ENCODE data around the gene ITGB4.

The ITGB4 gene

GRCh38 chr17:75681289-75681688 lies 40.0 kb upstream of the ITGB4 start:
- no peak overlapping the region for H3K27ac ChIP-seq (replicated peaks)
- H3K27me3 ChIP-seq (ENCODE audit: insufficient read depth, poor library complexity, severe bottlenecking): no peaks in the 10 kb centered on the region
- DNase-seq (ENCODE audit: low read depth in 1 of 2, low spot score in 1 of 2): no peak
- no peak overlapping the region for H3K4me3 ChIP-seq (replicated peaks; ENCODE audit: insufficient read depth, low read length)
- TF ChIP-seq, protein P1, sequence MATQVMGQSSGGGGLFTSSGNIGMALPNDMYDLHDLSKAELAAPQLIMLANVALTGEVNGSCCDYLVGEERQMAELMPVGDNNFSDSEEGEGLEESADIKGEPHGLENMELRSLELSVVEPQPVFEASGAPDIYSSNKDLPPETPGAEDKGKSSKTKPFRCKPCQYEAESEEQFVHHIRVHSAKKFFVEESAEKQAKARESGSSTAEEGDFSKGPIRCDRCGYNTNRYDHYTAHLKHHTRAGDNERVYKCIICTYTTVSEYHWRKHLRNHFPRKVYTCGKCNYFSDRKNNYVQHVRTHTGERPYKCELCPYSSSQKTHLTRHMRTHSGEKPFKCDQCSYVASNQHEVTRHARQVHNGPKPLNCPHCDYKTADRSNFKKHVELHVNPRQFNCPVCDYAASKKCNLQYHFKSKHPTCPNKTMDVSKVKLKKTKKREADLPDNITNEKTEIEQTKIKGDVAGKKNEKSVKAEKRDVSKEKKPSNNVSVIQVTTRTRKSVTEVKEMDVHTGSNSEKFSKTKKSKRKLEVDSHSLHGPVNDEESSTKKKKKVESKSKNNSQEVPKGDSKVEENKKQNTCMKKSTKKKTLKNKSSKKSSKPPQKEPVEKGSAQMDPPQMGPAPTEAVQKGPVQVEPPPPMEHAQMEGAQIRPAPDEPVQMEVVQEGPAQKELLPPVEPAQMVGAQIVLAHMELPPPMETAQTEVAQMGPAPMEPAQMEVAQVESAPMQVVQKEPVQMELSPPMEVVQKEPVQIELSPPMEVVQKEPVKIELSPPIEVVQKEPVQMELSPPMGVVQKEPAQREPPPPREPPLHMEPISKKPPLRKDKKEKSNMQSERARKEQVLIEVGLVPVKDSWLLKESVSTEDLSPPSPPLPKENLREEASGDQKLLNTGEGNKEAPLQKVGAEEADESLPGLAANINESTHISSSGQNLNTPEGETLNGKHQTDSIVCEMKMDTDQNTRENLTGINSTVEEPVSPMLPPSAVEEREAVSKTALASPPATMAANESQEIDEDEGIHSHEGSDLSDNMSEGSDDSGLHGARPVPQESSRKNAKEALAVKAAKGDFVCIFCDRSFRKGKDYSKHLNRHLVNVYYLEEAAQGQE (IDR thresholded peaks at IDR 0.05; ENCODE audit: insufficient replicate concordance, low read depth): no peak
- no peak for TF ChIP-seq SPI1 (IDR thresholded peaks at IDR 0.05; ENCODE audit: borderline replicate concordance, low read depth)
- no peak for TF ChIP-seq GABPA (IDR thresholded peaks at IDR 0.05; ENCODE audit: low read depth)
- TF ChIP-seq, protein P2, sequence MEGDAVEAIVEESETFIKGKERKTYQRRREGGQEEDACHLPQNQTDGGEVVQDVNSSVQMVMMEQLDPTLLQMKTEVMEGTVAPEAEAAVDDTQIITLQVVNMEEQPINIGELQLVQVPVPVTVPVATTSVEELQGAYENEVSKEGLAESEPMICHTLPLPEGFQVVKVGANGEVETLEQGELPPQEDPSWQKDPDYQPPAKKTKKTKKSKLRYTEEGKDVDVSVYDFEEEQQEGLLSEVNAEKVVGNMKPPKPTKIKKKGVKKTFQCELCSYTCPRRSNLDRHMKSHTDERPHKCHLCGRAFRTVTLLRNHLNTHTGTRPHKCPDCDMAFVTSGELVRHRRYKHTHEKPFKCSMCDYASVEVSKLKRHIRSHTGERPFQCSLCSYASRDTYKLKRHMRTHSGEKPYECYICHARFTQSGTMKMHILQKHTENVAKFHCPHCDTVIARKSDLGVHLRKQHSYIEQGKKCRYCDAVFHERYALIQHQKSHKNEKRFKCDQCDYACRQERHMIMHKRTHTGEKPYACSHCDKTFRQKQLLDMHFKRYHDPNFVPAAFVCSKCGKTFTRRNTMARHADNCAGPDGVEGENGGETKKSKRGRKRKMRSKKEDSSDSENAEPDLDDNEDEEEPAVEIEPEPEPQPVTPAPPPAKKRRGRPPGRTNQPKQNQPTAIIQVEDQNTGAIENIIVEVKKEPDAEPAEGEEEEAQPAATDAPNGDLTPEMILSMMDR (IDR thresholded peaks at IDR 0.05; ENCODE audit: insufficient read depth, low read length): no peak
- no peak for TF ChIP-seq POLR2AphosphoS5 (IDR thresholded peaks at IDR 0.05; ENCODE audit: low read depth)

DNA sequence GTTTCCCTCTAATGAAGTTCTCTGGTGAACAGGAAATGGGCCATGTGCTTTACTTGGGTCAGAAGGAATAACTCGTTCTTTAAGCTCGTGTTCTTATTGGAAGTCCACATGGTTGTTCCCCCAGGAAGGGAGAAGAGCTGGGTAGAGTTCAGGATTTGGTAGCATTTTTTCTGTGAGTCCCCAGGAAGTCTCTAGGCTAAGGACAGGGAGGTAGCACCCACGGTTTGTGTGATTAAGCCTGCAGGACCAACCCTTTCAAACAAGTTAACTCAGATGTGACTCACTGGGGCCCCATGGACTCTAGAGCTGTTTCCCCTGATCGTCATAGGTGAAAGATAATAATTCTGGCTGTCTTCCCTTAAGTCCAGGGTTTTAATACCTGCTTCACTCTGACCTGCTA lies 37.7 kb upstream of the ITGB4 start:
- no peak for TF ChIP-seq POLR2AphosphoS5 (IDR thresholded peaks at IDR 0.05; ENCODE audit: low read depth)
- TF ChIP-seq, protein P2 (IDR thresholded peaks at IDR 0.05; ENCODE audit: insufficient read depth, low read length): no peak
- TF ChIP-seq GABPA (IDR thresholded peaks at IDR 0.05; ENCODE audit: low read depth): no peak
- no peak for TF ChIP-seq SPI1 (IDR thresholded peaks at IDR 0.05; ENCODE audit: borderline replicate concordance, low read depth)
- TF ChIP-seq, protein P1 (IDR thresholded peaks at IDR 0.05; ENCODE audit: insufficient replicate concordance, low read depth): no peak
- no peaks in the 10 kb centered on the region for H3K27me3 ChIP-seq (ENCODE audit: insufficient read depth, poor library complexity, severe bottlenecking)
- no peak for DNase-seq (ENCODE audit: low read depth in 1 of 2, low spot score in 1 of 2)
- H3K27ac ChIP-seq (replicated peaks): no peak overlapping the region
- H3K4me3 ChIP-seq (replicated peaks; ENCODE audit: insufficient read depth, low read length): no peak overlapping the region

GRCh38 chr17:75684249-75684648 lies 37.0 kb upstream of the ITGB4 start:
- no peak for DNase-seq (ENCODE audit: low read depth in 1 of 2, low spot score in 1 of 2)
- TF ChIP-seq, protein P2 (IDR thresholded peaks at IDR 0.05; ENCODE audit: insufficient read depth, low read length): no peak
- TF ChIP-seq GABPA (IDR thresholded peaks at IDR 0.05; ENCODE audit: low read depth): no peak
- no peak for TF ChIP-seq SPI1 (IDR thresholded peaks at IDR 0.05; ENCODE audit: borderline replicate concordance, low read depth)
- TF ChIP-seq POLR2AphosphoS5 (IDR thresholded peaks at IDR 0.05; ENCODE audit: low read depth): no peak
- TF ChIP-seq, protein P1 (IDR thresholded peaks at IDR 0.05; ENCODE audit: insufficient replicate concordance, low read depth): no peak
- no peak overlapping the region for H3K4me3 ChIP-seq (replicated peaks; ENCODE audit: insufficient read depth, low read length)
- no peak overlapping the region for H3K27ac ChIP-seq (replicated peaks)
- H3K27me3 ChIP-seq (ENCODE audit: insufficient read depth, poor library complexity, severe bottlenecking): no peaks in the 10 kb centered on the region

Measured in HL-60 (cell line).